ENCODE measurements around the gene FOXP3. TPM values are rescaled to one million over a fixed set of nuclear protein-coding genes. Genes with fewer than 3 reads are reported as not detected.

FOXP3 gene, protein sequence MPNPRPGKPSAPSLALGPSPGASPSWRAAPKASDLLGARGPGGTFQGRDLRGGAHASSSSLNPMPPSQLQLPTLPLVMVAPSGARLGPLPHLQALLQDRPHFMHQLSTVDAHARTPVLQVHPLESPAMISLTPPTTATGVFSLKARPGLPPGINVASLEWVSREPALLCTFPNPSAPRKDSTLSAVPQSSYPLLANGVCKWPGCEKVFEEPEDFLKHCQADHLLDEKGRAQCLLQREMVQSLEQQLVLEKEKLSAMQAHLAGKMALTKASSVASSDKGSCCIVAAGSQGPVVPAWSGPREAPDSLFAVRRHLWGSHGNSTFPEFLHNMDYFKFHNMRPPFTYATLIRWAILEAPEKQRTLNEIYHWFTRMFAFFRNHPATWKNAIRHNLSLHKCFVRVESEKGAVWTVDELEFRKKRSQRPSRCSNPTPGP
- under 0.01 TPM in 1 of 2 replicates, not detected in the other for total RNA-seq

DNA sequence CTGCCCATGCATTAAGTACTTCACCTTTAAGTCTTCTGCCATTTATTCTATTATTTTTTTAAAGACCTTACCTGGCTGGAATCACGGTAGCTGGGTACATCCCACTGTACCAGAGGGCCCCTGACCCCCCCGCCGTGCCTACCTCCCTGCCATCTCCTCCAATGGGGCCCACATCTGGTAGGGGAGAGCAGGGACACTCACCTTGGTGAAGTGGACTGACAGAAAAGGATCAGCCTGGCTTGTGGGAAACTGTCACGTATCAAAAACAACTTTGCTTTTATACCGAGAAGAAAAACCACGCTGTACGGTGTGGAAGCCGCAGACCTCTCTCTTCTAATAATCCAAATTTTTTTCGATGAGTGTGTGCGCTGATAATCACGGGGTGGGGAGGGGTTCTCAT, at the start of gene FOXP3:
TSS of gene FOXP3 (minus strand) at position 251 of the 400 bp plus-strand sequence. CDS start 6,205 bp downstream, outside the sequence.

DNA sequence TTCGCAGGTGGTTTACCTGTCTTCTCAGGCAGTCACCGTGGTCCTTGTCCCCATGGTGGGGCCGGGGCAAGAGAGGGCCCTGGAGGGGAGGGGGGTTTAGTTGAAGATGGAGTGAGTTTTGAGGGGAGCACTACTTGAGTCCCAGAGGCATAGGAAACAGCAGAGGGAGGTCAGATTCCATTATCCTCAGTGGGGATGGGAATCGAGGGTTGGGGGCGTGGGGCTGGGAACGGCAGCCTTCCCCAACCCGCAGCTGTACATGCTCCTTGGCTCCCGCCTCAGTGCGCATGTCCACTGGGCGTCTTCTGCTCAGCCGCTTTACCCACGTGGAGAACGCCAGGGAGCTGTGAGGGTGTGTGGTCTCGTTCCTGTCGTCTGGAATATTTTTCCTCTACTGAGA, 38.8 kb upstream of the FOXP3 start, which contains the start of gene GAGE10:
TSS of gene GAGE10 (plus strand) at position 301 of the 400 bp plus-strand sequence. CDS start 1,214 bp downstream, outside the sequence.

DNA sequence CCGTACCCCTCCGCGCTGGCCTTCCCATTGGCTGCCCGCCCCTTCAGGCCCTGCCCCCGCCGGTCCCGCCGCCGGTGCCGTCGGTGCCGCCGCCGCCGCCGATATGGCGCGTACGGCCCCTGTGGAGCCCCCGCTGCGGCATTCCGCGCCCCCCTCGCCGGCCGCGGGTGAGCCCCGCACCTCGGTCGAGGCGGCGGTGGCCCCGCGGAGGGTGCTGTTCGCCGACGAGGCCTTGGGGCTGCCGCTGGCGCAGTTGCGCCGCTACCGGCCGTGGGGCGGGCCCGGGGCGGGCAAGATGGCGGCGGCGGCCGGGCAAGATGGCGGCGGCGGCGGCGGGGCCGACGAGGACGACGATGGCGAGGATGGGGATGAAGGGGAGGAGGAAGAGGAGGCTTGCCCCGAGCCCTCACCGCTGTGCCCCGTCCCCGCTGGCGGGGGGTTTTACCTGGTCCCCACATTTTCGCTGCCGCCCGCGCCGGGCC, 5.3 kb upstream of the FOXP3 start, which contains the start of gene PPP1R3F:
TSS of gene PPP1R3F (plus strand) at position 27 of the 482 bp plus-strand sequence. CDS start at position 104, 77 bp downstream.

DNA sequence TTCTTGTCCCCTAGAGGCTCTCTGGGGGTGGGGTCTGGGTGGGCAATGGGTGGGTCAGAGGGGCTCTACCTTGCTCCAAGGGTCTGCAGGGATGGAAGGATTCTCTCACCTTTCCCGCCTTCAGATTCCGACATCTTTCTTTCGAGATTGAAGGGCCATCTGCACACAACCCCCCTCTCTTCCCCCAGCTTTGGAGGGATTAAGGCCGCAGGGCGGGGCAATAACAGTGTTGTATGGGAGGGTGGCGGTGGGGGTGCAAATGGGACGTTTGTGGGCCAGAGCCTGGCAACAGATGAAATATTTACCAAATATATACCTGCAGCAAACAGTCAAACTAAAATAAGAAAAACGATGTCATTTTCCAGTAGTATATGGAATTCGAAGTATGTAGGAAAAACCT, 31.3 kb downstream of the FOXP3 start, which contains the start of gene CACNA1F:
TSS of gene CACNA1F (minus strand) at position 165 of the 400 bp plus-strand sequence. CDS start at position 134, 31 bp downstream.

Other genes with a start within 250 kb of the FOXP3 start
- 11.1 and 28.4 TPM in 2 replicates for gene TFE3, start 221.4 kb downstream of the FOXP3 start, total RNA-seq
- 1.2 and 1.3 TPM in 2 replicates for gene CCDC120, start 205.7 kb downstream of the FOXP3 start, total RNA-seq
- gene PRAF2, start 190.7 kb downstream of the FOXP3 start, total RNA-seq: 4.6 and 4.9 TPM in 2 replicates
- gene WDR45, start 184.8 kb downstream of the FOXP3 start, total RNA-seq: 33.0 and 37.4 TPM in 2 replicates
- gene GPKOW, start 141.0 kb downstream of the FOXP3 start, total RNA-seq: 17.1 and 22.2 TPM in 2 replicates
- gene MAGIX, start 102.0 kb downstream of the FOXP3 start, total RNA-seq: 3.0 and 4.1 TPM in 2 replicates
- 14.7 and 24.3 TPM in 2 replicates for gene PLP2, start 92.8 kb downstream of the FOXP3 start, total RNA-seq
- 16.4 and 28.1 TPM in 2 replicates for gene PRICKLE3, start 78.3 kb downstream of the FOXP3 start, total RNA-seq
- gene SYP, start 64.5 kb downstream of the FOXP3 start, total RNA-seq: not detected in 2 replicates
- 0.21 TPM in 1 of 2 replicates, not detected in the other for gene CACNA1F, start 31.4 kb downstream of the FOXP3 start, total RNA-seq
- 12.4 and 16.1 TPM in 2 replicates for gene CCDC22, start 29.2 kb downstream of the FOXP3 start, total RNA-seq
- gene PPP1R3F, start 5.1 kb upstream of the FOXP3 start, total RNA-seq: 3.2 and 5.5 TPM in 2 replicates
- gene GAGE10, start 38.9 kb upstream of the FOXP3 start, total RNA-seq: not detected in 2 replicates
- not detected in 2 replicates for gene GAGE12J, start 57.3 kb upstream of the FOXP3 start, total RNA-seq
- gene GAGE13, start 66.9 kb upstream of the FOXP3 start, total RNA-seq: not detected in 2 replicates

Data from tracheal epithelial cell (primary cell).